IPS-NIHi11 (cell line): ENCODE results near the gene FAM72A.
"Not testable (repeated sequence)": the region's sequence is repeated elsewhere in the genome, so short reads cannot be mapped to it uniquely, and the experiment has no call there.

ENCODE experiments used
- DNase-seq: peaks from one replicate; pipeline ENCODE4 v3.0.0; 2012; ENCODE audit warnings: mixed read lengths, low spot score

Gene FAM72A

DNA sequence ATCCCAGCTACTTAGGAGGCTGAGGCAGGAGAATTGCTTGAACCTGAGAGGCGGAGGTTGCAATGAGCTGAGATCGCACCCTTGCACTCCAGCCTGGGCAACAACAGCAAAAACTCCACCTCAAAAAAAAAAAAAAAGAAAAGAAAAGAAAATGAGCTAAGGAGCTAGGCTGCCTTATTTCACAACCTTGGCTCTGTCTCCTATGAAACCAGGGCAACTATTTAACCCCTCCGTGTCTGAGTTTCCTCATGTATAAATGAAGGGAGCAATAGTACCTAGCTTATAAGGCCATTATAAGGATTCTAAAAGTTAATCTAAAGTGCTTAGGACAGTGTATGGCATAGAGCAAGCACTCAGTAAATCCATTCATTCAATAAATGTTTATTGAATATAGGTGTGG is 32.8 kb downstream of the FAM72A start:
- DNase-seq = not testable (repeated sequence)

DNA sequence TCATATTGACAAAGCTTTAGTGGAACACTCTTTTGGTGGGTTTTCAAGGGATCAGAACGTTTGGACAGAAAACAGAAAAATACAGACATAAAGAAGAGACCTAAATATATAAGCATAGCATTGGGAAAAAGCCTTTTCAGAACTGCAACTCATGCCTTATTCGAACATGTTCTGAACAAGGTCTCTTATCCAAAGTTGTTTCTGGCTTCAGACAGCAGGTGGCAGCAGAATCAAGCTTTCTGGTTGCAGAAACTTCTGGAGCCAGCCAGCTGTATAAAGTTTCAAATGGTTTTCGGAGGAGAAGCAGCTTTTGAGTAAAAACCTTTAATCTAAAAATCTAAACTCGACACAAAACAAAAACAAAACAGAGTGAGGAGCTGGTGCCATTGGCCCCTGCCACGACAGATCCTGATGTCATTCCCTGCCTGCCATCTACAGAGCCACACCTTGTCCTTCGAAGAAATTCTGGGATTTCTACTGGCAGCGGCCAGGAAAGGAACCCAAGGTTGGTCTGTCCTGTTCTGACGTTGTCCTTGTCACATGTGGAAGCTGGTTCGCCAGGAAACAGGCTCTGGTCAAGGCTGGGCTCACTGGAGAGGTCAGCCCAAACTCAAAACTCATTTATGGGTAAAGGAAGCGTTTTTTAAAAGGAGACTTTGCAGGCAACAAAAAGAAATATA is 35.1 kb downstream of the FAM72A start:
- DNase-seq = not testable (repeated sequence)

GRCh38 chr1:206145771-206146290 is 56.8 kb downstream of the FAM72A start:
- DNase-seq = no peak

DNA sequence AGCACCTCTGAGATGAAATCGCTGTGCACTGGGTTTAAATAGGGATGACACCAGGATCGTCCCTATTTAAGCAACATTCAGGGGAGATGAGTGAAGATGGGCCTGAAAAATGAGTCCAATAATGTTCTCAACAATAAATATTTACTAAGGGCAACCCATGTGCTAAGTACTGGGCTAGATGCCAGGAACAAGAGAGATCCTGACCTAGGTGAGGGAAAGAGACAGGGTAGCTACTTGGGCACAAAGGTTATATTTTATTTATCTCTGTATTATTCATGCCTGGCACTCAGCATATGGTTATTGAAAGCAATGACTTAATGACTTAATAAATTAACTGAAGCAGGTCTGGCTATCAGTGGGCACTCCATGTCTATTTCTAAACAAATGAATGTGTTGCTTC is 58.0 kb downstream of the FAM72A start:
- DNase-seq = no peak

GRCh38 chr1:206143537-206144172 is 59.0 kb downstream of the FAM72A start:
- no peak for DNase-seq

DNA sequence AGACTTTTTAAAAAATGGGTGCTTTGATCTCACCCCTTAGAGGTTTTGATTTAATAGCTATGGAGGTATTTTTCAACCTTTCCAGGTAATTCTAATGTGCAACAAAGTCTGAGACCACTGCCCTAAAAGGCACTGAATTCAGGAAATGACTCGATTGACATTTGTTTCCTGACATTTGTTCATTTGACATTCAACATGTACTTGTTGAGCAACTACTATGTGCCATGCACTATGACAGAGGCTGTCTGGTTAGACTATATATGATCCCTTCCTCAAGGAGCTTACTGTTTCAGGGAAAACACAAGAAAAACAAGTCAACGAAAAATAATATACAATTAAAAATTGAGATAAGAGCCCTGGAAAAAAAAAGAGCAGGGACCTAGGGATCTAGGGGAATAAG is 59.9 kb downstream of the FAM72A start:
- no peak for DNase-seq

- DNase-seq = no peak
These were observed 60.6 kb downstream of the FAM72A start for GRCh38 chr1:206142011-206142410.

DNA sequence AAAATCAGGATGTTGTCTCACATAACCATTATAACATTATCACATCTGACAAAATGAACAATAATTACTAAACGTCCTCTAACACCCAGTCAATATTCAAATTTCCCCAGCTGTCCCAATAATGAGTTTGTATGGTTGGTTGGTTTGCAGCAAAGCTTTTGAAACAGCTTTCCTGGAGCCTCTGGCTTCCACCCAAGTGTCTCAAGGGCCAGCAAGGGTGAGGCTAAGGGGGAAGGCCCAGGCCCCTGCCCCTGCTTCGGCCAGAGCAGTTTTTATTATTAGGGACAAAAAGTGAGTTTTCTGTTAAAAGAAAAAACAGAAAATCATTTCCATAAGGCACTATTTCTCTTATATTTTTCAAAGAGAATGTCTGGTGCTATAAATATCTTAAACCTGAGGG is 66.4 kb downstream of the FAM72A start:
- DNase-seq = no peak
